Measurements from ENCODE around the gene FLII.
"Not testable (repeated sequence)": the region's sequence is repeated elsewhere in the genome, so short reads cannot be mapped to it uniquely, and the experiment has no call there.

The FLII gene

GRCh38 chr17:18258356-18259038, at the start of gene FLII:
Gene FLII (minus strand): TSS chr17:18258738. CDS start chr17:18258690, 48 bp downstream.
- DNase-seq (ENCODE audit: low spot score) (peak; percentile 73), FAIRE-seq (peak; percentile 58)

GRCh38 chr17:18303206-18303605, 44.7 kb upstream of the FLII start:
- not testable (repeated sequence) for DNase-seq (ENCODE audit: low spot score); FAIRE-seq

- DNase-seq (ENCODE audit: low spot score) (no peak), FAIRE-seq (no peak)
Measured at GRCh38 chr17:18300725-18301480, 42.4 kb upstream of the FLII start.

- not testable (repeated sequence) for DNase-seq (ENCODE audit: low spot score); FAIRE-seq
Measured at GRCh38 chr17:18298061-18298460, 39.5 kb upstream of the FLII start.

- DNase-seq (ENCODE audit: low spot score) (no peak), FAIRE-seq (no peak)
Measured at GRCh38 chr17:18291718-18292540, 33.4 kb upstream of the FLII start.

- DNase-seq (ENCODE audit: low spot score) (no peak), FAIRE-seq (no peak)
Measured at GRCh38 chr17:18285296-18285695, 26.8 kb upstream of the FLII start.

GRCh38 chr17:18281788-18282187, 23.2 kb upstream of the FLII start:
- FAIRE-seq: no peak
- no peak for DNase-seq (ENCODE audit: low spot score)

- DNase-seq (ENCODE audit: low spot score) (no peak), FAIRE-seq (no peak)
Measured at GRCh38 chr17:18280766-18281371, 22.3 kb upstream of the FLII start.

- FAIRE-seq (no peak), DNase-seq (ENCODE audit: low spot score) (no peak)
Measured at GRCh38 chr17:18280249-18280648, 21.7 kb upstream of the FLII start.

- FAIRE-seq: no peak
- no peak for DNase-seq (ENCODE audit: low spot score)
Measured at GRCh38 chr17:18278867-18279266, 20.3 kb upstream of the FLII start.

GRCh38 chr17:18277076-18277475, 18.5 kb upstream of the FLII start:
- FAIRE-seq: no peak
- no peak for DNase-seq (ENCODE audit: low spot score)

GRCh38 chr17:18270046-18270931, 11.8 kb upstream of the FLII start:
- DNase-seq (ENCODE audit: low spot score) (no peak), FAIRE-seq (peak; percentile 59)

GRCh38 chr17:18267927-18268711, 9.6 kb upstream of the FLII start:
- DNase-seq (ENCODE audit: low spot score): no peak
- FAIRE-seq: peak; percentile 50

- FAIRE-seq: no peak
- no peak for DNase-seq (ENCODE audit: low spot score)
Measured at GRCh38 chr17:18267366-18267765, 8.8 kb upstream of the FLII start.

GRCh38 chr17:18263885-18264682, 5.5 kb upstream of the FLII start:
- FAIRE-seq: no peak
- no peak for DNase-seq (ENCODE audit: low spot score)

GRCh38 chr17:18262641-18263040, 4.1 kb upstream of the FLII start:
- DNase-seq (ENCODE audit: low spot score) (no peak), FAIRE-seq (no peak)

- FAIRE-seq (no peak), DNase-seq (ENCODE audit: low spot score) (no peak)
Measured at GRCh38 chr17:18262111-18262510, 3.6 kb upstream of the FLII start.

GRCh38 chr17:18261659-18262058, 3.1 kb upstream of the FLII start:
- FAIRE-seq (no peak), DNase-seq (ENCODE audit: low spot score) (no peak)

- FAIRE-seq: no peak
Measured at GRCh38 chr17:18261146-18261515, 2.6 kb upstream of the FLII start.

More at GRCh38 chr17:18261146-18261515, 2.6 kb upstream of the FLII start:
- peak; percentile 74 for DNase-seq (ENCODE audit: low spot score)
